Esophagus squamous epithelium (tissue), 5 donors: ENCODE measurements around the gene OSBPL9. TPM values are rescaled to one million over a fixed set of nuclear protein-coding genes. Genes with fewer than 3 reads are reported as not detected.

Experiments
- DNase-seq: peaks from one replicate; lab custom pipeline; 2025; lab: John Stamatoyannopoulos, UW
- H3K27ac ChIP-seq, 4 donors: fragments of 200-600 bp; sonication (generic); one replicate each; pipeline ENCODE4 v1.5.1; 2016 to 2019; ENCODE audit warnings: mild to moderate bottlenecking in 1 of 4
- H3K27me3 ChIP-seq, 4 donors: fragments of 200-600 bp; sonication (generic); 1 replicate in 3 of 4; 2 replicates in 1 of 4; pipeline versions ENCODE4 v1.5.1 to v1.6.0; 2017 to 2021; ENCODE audit warnings: antibody characterized with exemption in 1 of 4
- H3K36me3 ChIP-seq, 3 donors: fragments of 200-600 bp; sonication (generic); one replicate each; pipeline ENCODE4 v1.5.1; 2016 to 2019
- H3K4me1 ChIP-seq, 3 donors: fragments of 200-600 bp; sonication (generic); one replicate each; pipeline ENCODE4 v1.5.1; 2017 to 2019
- H3K4me3 ChIP-seq, 4 donors: fragments of 200-600 bp; sonication (generic); 1 replicate in 3 of 4; 2 replicates in 1 of 4; pipeline ENCODE4 v1.5.1; 2016 to 2019; ENCODE audit warnings: mild to moderate bottlenecking in 2 of 4, moderate library complexity in 1 of 4
- H3K9me3 ChIP-seq, 3 donors: fragments of 200-600 bp; sonication (generic); one replicate each; pipeline ENCODE4 v1.5.1; 2016 to 2019
- POLR2A ChIP-seq, 4 donors: fragments of 450-650 bp; IDR thresholded peaks; one replicate each; pipeline ENCODE4 v1.6.1; 2017; ENCODE audit warnings: antibody characterized with exemption in 4 of 4, mild to moderate bottlenecking in 4 of 4, moderate library complexity in 3 of 4
- WGBS, 2 donors: methylation state at CpG; one replicate each; pipeline ENCODE4 v1.1.5; 2018; 5-methylcytosine and 5-hydroxymethylcytosine counted together
- intact Hi-C: fragments of 100-400 bp; cut with DNase I; formaldehyde crosslinking; loops from one replicate; pipeline ENCODE4 v1.15.0; 2022
- total RNA-seq, 4 donors: library from RNA; depleted of rRNA; stranded (reverse); fragments of >200 nt; gene quantifications; one replicate each; pipeline ENCODE4 v1.1.0, GENCODE V29; 2016
- TF ChIP-seq, protein P1 (sequence below), 6 experiments: fragments of 450-650 bp in 4 of 6; fragments of 200-600 bp in 2 of 6; sonication (generic) in 2 of 6; IDR thresholded peaks; one replicate each; pipeline ENCODE4 v1.5.1; 2016 to 2019; ENCODE audit warnings: antibody characterized with exemption in 6 of 6, mild to moderate bottlenecking in 4 of 6, moderate library complexity in 4 of 6
- donor health status: DM: yes; HTN: yes; CAD: no.

The OSBPL9 gene
- total RNA-seq, 4 donors from 2014 or later: 13.9 to 71.9 (median 37.4) TPM

DNA sequence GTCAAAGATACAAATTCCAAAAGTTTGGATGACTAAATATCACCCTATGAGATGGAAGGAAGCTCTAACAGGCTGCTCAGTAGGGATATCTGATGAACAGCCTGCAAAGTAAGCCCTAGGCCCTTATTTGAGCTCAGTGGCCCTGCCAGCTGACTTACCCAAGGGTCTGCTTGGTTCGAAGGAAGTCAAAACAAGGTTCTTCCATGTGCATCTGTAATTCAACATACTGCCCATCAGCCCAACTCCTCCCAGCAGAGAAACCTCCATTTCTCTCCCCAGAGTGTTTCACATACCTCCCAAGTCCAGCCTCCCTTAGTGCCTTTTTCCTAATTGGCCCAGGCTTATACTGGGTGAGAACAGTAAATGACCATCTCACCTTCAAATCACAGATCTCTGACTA is 175.0 kb downstream of the OSBPL9 start:
- Histone ChIP-seq H3K9me3 (no peaks in the 10 kb centered on the region), H3K4me3 (no peak overlapping the region), H3K36me3 (peaks cover 5 to 100% (median 40%) of the 10 kb centered on the region in 3 donors), H3K4me1 (no peaks in the 10 kb centered on the region), H3K27me3 (no peaks in the 10 kb centered on the region), H3K27ac (no peak overlapping the region)
- no peak for TF ChIP-seq POLR2A (IDR thresholded peaks at IDR 0.05)
- TF ChIP-seq, protein P1, sequence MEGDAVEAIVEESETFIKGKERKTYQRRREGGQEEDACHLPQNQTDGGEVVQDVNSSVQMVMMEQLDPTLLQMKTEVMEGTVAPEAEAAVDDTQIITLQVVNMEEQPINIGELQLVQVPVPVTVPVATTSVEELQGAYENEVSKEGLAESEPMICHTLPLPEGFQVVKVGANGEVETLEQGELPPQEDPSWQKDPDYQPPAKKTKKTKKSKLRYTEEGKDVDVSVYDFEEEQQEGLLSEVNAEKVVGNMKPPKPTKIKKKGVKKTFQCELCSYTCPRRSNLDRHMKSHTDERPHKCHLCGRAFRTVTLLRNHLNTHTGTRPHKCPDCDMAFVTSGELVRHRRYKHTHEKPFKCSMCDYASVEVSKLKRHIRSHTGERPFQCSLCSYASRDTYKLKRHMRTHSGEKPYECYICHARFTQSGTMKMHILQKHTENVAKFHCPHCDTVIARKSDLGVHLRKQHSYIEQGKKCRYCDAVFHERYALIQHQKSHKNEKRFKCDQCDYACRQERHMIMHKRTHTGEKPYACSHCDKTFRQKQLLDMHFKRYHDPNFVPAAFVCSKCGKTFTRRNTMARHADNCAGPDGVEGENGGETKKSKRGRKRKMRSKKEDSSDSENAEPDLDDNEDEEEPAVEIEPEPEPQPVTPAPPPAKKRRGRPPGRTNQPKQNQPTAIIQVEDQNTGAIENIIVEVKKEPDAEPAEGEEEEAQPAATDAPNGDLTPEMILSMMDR (IDR thresholded peaks at IDR 0.05): no peak
- no peak for DNase-seq
- WGBS, 2 donors: 100% methylated on average over 1 of the region's 1 CpG
- intact Hi-C loops: no loop called here

GRCh38 chr1:51792864-51793263 is 176.0 kb downstream of the OSBPL9 start:
- intact Hi-C loops: no loop called here
- no peaks in the 10 kb centered on the region for H3K9me3 ChIP-seq
- H3K27me3 ChIP-seq: no peaks in the 10 kb centered on the region
- peaks cover 5 to 100% (median 40%) of the 10 kb centered on the region in 3 donors for H3K36me3 ChIP-seq
- TF ChIP-seq, protein P1 (IDR thresholded peaks at IDR 0.05): no peak
- no peak for TF ChIP-seq POLR2A (IDR thresholded peaks at IDR 0.05)
- no peak overlapping the region for H3K4me3 ChIP-seq
- no peak for DNase-seq
- no peak overlapping the region for H3K27ac ChIP-seq
- no peaks in the 10 kb centered on the region for H3K4me1 ChIP-seq
- 92 to 95% methylated on average over 1 of the region's 1 CpG for WGBS, 2 donors

GRCh38 chr1:51794260-51794659 is 177.4 kb downstream of the OSBPL9 start:
- WGBS, 2 donors: 80 to 100% methylated on average over 2 of the region's 2 CpGs
- no peak overlapping the region for H3K4me3 ChIP-seq
- H3K27me3 ChIP-seq: no peaks in the 10 kb centered on the region
- no peak overlapping the region for H3K27ac ChIP-seq
- no peaks in the 10 kb centered on the region for H3K4me1 ChIP-seq
- H3K36me3 ChIP-seq: peaks cover 5 to 100% (median 33%) of the 10 kb centered on the region in 3 donors
- H3K9me3 ChIP-seq: no peaks in the 10 kb centered on the region
- no peak for DNase-seq
- intact Hi-C loops: no loop called here
- TF ChIP-seq, protein P1 (IDR thresholded peaks at IDR 0.05): no peak
- TF ChIP-seq POLR2A (IDR thresholded peaks at IDR 0.05): no peak

DNA sequence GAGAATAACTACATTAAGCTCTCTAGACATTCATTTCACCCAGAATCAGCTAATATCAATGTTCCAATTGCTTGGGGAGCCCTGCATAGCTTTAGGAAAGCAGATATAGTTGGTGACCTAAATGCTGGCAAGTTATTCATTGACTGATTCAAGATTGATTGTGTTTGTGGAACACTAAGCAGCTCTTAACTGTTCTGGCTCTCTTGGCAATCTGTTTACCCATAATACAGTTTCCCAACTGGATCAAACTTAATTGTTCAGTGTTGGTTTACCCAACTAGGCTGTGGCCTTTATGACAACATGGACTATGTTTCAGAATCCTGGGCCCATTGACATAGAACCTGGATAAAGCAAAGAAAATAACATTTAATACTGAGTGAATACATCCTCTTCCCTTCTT is 178.0 kb downstream of the OSBPL9 start:
- DNase-seq: no peak
- no peaks in the 10 kb centered on the region for H3K27me3 ChIP-seq
- TF ChIP-seq POLR2A (IDR thresholded peaks at IDR 0.05): no peak
- TF ChIP-seq, protein P1 (IDR thresholded peaks at IDR 0.05): no peak
- no peak overlapping the region for H3K27ac ChIP-seq
- no peaks in the 10 kb centered on the region for H3K4me1 ChIP-seq
- intact Hi-C loops: no loop called here
- H3K36me3 ChIP-seq: peaks cover 5 to 100% (median 30%) of the 10 kb centered on the region in 3 donors
- H3K4me3 ChIP-seq: no peak overlapping the region
- no peaks in the 10 kb centered on the region for H3K9me3 ChIP-seq

DNA sequence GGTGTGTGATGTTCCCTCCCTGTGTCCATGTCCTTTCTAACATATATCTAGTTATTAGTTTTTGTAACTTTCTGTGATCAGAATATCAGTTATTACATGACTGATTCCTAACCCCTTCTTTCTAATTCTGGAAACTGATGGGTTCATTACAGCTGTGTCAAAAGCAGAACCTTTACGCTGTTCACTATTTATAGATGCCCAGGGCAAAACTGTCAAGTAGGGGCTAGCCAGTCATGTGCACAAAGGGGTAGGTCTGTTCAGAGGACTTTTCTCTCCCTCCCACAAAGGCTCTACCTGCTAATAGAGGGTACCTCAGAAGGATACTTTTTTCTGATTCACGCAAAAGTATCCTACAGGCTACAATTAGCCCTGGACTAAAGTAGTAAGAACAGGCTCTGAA is 182.5 kb downstream of the OSBPL9 start:
- no peak for DNase-seq
- no peak overlapping the region for H3K4me3 ChIP-seq
- H3K9me3 ChIP-seq: no peaks in the 10 kb centered on the region
- 89 to 96% methylated on average over 2 of the region's 2 CpGs for WGBS, 2 donors
- peaks cover 8 to 100% (median 10%) of the 10 kb centered on the region in 3 donors for H3K36me3 ChIP-seq
- no peaks in the 10 kb centered on the region for H3K27me3 ChIP-seq
- TF ChIP-seq POLR2A (IDR thresholded peaks at IDR 0.05): no peak
- TF ChIP-seq, protein P1 (IDR thresholded peaks at IDR 0.05): no peak
- intact Hi-C loops: no loop called here
- no peaks in the 10 kb centered on the region for H3K4me1 ChIP-seq
- no peak overlapping the region for H3K27ac ChIP-seq
